Stimulated activated CD8-positive, alpha-beta memory T cell treated with anti-CD3 and anti-CD28 coated beads, Interleukin-2, amount 100 ng/mL, for 48 hours (primary cell): ENCODE data around the gene SLC6A4.
"Not testable (repeated sequence)": the region's sequence is repeated elsewhere in the genome, so short reads cannot be mapped to it uniquely, and the experiment has no call there.

ENCODE experiments used
- DNase-seq, 2 donors: peaks; one replicate each; pipeline ENCODE4 v3.0.0-alpha.2; 2020; ENCODE audit warnings: low read depth in 2 of 2

The SLC6A4 gene

GRCh38 chr17:30238387-30239088 is 3.0 kb upstream of the SLC6A4 start:
- DNase-seq: no peak

GRCh38 chr17:30238003-30238344 is 2.5 kb upstream of the SLC6A4 start:
- DNase-seq: no peak

GRCh38 chr17:30237296-30238002 is 2.0 kb upstream of the SLC6A4 start:
- no peak for DNase-seq

GRCh38 chr17:30236766-30237165 is 1.3 kb upstream of the SLC6A4 start:
- DNase-seq: peak; percentile 10 to 15

GRCh38 chr17:30236297-30236624 is 764 bp upstream of the SLC6A4 start:
- DNase-seq: no peak

- no peak for DNase-seq
Measured at GRCh38 chr17:30234964-30235363, 533 bp downstream of the SLC6A4 start.

- no peak for DNase-seq
Measured at GRCh38 chr17:30234296-30234695, 1.2 kb downstream of the SLC6A4 start.

GRCh38 chr17:30232824-30233427 is 2.6 kb downstream of the SLC6A4 start:
- no peak for DNase-seq

- DNase-seq: no peak
Measured at GRCh38 chr17:30232015-30232823, 3.3 kb downstream of the SLC6A4 start.

GRCh38 chr17:30230596-30231125 is 4.8 kb downstream of the SLC6A4 start:
- no peak for DNase-seq

- DNase-seq: not testable (repeated sequence)
Measured at GRCh38 chr17:30230009-30230408, 5.5 kb downstream of the SLC6A4 start.

GRCh38 chr17:30229012-30229411 is 6.5 kb downstream of the SLC6A4 start:
- no peak for DNase-seq

GRCh38 chr17:30228011-30228410 is 7.5 kb downstream of the SLC6A4 start:
- no peak for DNase-seq

GRCh38 chr17:30226878-30227277 is 8.6 kb downstream of the SLC6A4 start:
- no peak for DNase-seq

- no peak for DNase-seq
Measured at GRCh38 chr17:30225919-30226553, 9.5 kb downstream of the SLC6A4 start.

GRCh38 chr17:30225112-30225511 is 10.4 kb downstream of the SLC6A4 start:
- no peak for DNase-seq

GRCh38 chr17:30224419-30224960 is 11.0 kb downstream of the SLC6A4 start:
- no peak for DNase-seq

- no peak for DNase-seq
Measured at GRCh38 chr17:30222721-30223175, 12.7 kb downstream of the SLC6A4 start.

- no peak for DNase-seq
Measured at GRCh38 chr17:30222251-30222650, 13.2 kb downstream of the SLC6A4 start.

GRCh38 chr17:30221346-30221745 is 14.2 kb downstream of the SLC6A4 start:
- no peak for DNase-seq

- DNase-seq: no peak
Measured at GRCh38 chr17:30220414-30220813, 15.1 kb downstream of the SLC6A4 start.
